GM12878 (cell line): ENCODE measurements around the gene ZNF600. TPM values are rescaled to one million over a fixed set of nuclear protein-coding genes. Genes with fewer than 3 reads are reported as not detected.
"Not testable (repeated sequence)": the region's sequence is repeated elsewhere in the genome, so short reads cannot be mapped to it uniquely, and the experiment has no call there.

Experiments used
- ATAC-seq: fragments of 200-7000 bp; cut with Tn5 transposase; 3 replicates; pipeline ENCODE4 v1.9.1; 2020; ENCODE audit warnings: mild to moderate bottlenecking, moderate library complexity
- BruUV-seq: library from RNA; stranded (reverse); fragments of 400-500 nt; replicated peaks from 2 replicates; lab custom pipeline; 2021; lab: Mats Ljungman, UMichigan
- CTCF ChIA-PET: fragments of 300-600 bp; sonication (Branson Sonifier 250); formaldehyde crosslinking; extraction: SDS; loops from one replicate; lab custom pipeline; 2021; ENCODE audit warnings: inconsistent platforms; lab: Yijun Ruan, JAX
- POLR2A ChIA-PET: fragments of 350-600 bp; formaldehyde crosslinking; extraction: SDS; loops from one replicate; lab custom pipeline; 2021; ENCODE audit warnings: inconsistent platforms; lab: Charles Lee
- RAD21 ChIA-PET: fragments of 300-600 bp; sonication (Branson Sonifier 250); formaldehyde crosslinking; loops from one replicate; lab custom pipeline; 2023; ENCODE audit warnings: antibody characterized with exemption; ENCODE audit not compliant: unreplicated experiment; lab: Charles Lee
- SMC1A ChIA-PET: fragments of 300-600 bp; sonication (Branson Sonifier 250); formaldehyde crosslinking; loops from one replicate; lab custom pipeline; 2023; ENCODE audit not compliant: unreplicated experiment, uncharacterized antibody; lab: Charles Lee
- DNase-seq: peaks from one replicate; pipeline ENCODE4 v3.0.0-alpha.2; 2011; ENCODE audit warnings: low read depth, low spot score
- FAIRE-seq: peaks from 3 replicates; lab custom pipeline; 2011; peaks lifted over from hg19 to GRCh38; lab: Jason Lieb, UNC
- H2AFZ ChIP-seq: 2 replicates; pipeline ENCODE4 v1.6.0; 2011; ENCODE audit warnings: low read depth, low read length, control low read depth; ENCODE audit not compliant: control insufficient read depth
- H3K27ac ChIP-seq: 2 replicates; pipeline ENCODE4 v1.5.1; 2011; ENCODE audit warnings: control low read depth; ENCODE audit not compliant: control insufficient read depth, insufficient read depth
- H3K27me3 ChIP-seq, 2 experiments: replicated peaks in 1 of 2; 2 replicates each; pipeline versions ENCODE4 v1.6.0 to v1.6.1; 2011; ENCODE audit warnings: low read length in 1 of 2; ENCODE audit not compliant: control insufficient read depth in 2 of 2, insufficient read depth in 2 of 2
- H3K36me3 ChIP-seq, 2 experiments: 2 replicates each; pipeline ENCODE4 v1.5.1; 2011; ENCODE audit warnings: low read length in 1 of 2; ENCODE audit not compliant: control insufficient read depth in 2 of 2, insufficient read depth in 2 of 2
- H3K4me1 ChIP-seq: 2 replicates; pipeline ENCODE4 v1.6.1; 2011; ENCODE audit warnings: mild to moderate bottlenecking, low read length, moderate library complexity, mixed read lengths; ENCODE audit not compliant: control insufficient read depth, insufficient read depth
- H3K4me2 ChIP-seq: 2 replicates; pipeline ENCODE4 v1.6.0; 2011; ENCODE audit warnings: control low read depth; ENCODE audit not compliant: control insufficient read depth, insufficient read depth
- H3K4me3 ChIP-seq: fragments of 200-600 bp; sonication (generic); 2 replicates; pipeline ENCODE4 v1.5.1; 2016
- H3K79me2 ChIP-seq: 2 replicates; pipeline ENCODE4 v1.6.0; 2011; ENCODE audit warnings: low read length; ENCODE audit not compliant: control insufficient read depth, insufficient read depth
- H3K9ac ChIP-seq: 2 replicates; pipeline ENCODE4 v1.8.0; 2011; ENCODE audit warnings: low read length, control low read depth, mixed read lengths; ENCODE audit not compliant: control insufficient read depth, insufficient read depth
- H3K9me3 ChIP-seq: replicated peaks from 3 replicates; pipeline ENCODE4 v1.5.1; 2011; ENCODE audit warnings: mild to moderate bottlenecking, low read length; ENCODE audit not compliant: control insufficient read depth, insufficient read depth
- H4K20me1 ChIP-seq: 2 replicates; pipeline ENCODE4 v1.6.0; 2011; ENCODE audit not compliant: control insufficient read depth, insufficient read depth
- ATF7 ChIP-seq: fragments of 450-650 bp; IDR thresholded peaks from 2 replicates; pipeline ENCODE4 v1.6.1; 2016; ENCODE audit warnings: low read depth, mild to moderate bottlenecking
- BHLHE40 ChIP-seq, 2 experiments: fragments of 450-650 bp in 1 of 2; IDR thresholded peaks; 2 replicates each; pipeline ENCODE4 v1.6.1; 2011 to 2017; ENCODE audit warnings: low read depth in 2 of 2, borderline replicate concordance in 1 of 2, improper control_type of control experiment in 1 of 2, low read length in 1 of 2, mild to moderate bottlenecking in 1 of 2
- CREM ChIP-seq: IDR thresholded peaks from 2 replicates; pipeline ENCODE4 v1.6.1; 2014; ENCODE audit warnings: antibody characterized with exemption, low read depth
- DPF2 ChIP-seq: fragments of 450-650 bp; IDR thresholded peaks from 2 replicates; pipeline ENCODE4 v1.6.1; 2017; ENCODE audit warnings: mild to moderate bottlenecking
- E2F4 ChIP-seq: IDR thresholded peaks from 2 replicates; pipeline ENCODE4 v1.6.1; 2012; ENCODE audit warnings: low read depth, low read length, improper control_type of control experiment
- IKZF2 ChIP-seq, 2 experiments: fragments of 450-650 bp; IDR thresholded peaks; 2 replicates each; pipeline ENCODE4 v1.6.1; 2017; ENCODE audit warnings: mild to moderate bottlenecking in 2 of 2, moderate library complexity in 2 of 2
- JUNB ChIP-seq: IDR thresholded peaks from 2 replicates; pipeline ENCODE4 v1.6.1; 2016; ENCODE audit warnings: antibody characterized with exemption, mild to moderate bottlenecking
- MTA2 ChIP-seq: fragments of 450-650 bp; IDR thresholded peaks from 2 replicates; pipeline ENCODE4 v1.6.1; 2016; ENCODE audit warnings: low read depth, mild to moderate bottlenecking, moderate library complexity
- NR2F1 ChIP-seq: fragments of 450-650 bp; conservative IDR thresholded peaks from 2 replicates; pipeline ENCODE4 v1.6.1; 2017; ENCODE audit warnings: mild to moderate bottlenecking
- RBBP5 ChIP-seq: fragments of 200-600 bp; sonication (generic); conservative IDR thresholded peaks from 2 replicates; pipeline ENCODE4 v1.6.1; 2016
- ZNF687 ChIP-seq: fragments of 450-650 bp; IDR thresholded peaks from 2 replicates; pipeline ENCODE4 v1.6.1; 2017; ENCODE audit warnings: mild to moderate bottlenecking, moderate library complexity
- WGBS: methylation state at CpG from one replicate; pipeline ENCODE4 v1.1.6; 2016; ENCODE audit warnings: low lambda C conversion rate; ENCODE audit not compliant: insufficient replicate concordance, insufficient coverage; ENCODE audit errors: missing lambda C conversion rate; 5-methylcytosine and 5-hydroxymethylcytosine counted together
- in situ Hi-C: fragments of 300-500 bp; cut with MboI; formaldehyde crosslinking; loops from 9 replicates; pipeline ENCODE4 v1.14.3; 2018; ENCODE audit warnings: mixed read lengths
- intact Hi-C: fragments of 100-400 bp; cut with micrococcal nuclease; formaldehyde crosslinking; loops from one replicate; pipeline ENCODE4 v1.14.2; 2022; ENCODE audit not compliant: unreplicated experiment
- polyA plus RNA-seq, 11 experiments: library from polyadenylated mRNA; depleted of rRNA in 4 of 11; unstranded in 6 of 11; stranded (reverse) in 5 of 11; fragments of >200 nt; fragmentation: Nextera tagmentation in 4 of 11; fragmentation: Illumina TruSeq in 1 of 11; extraction: Ambion mirVana in 4 of 11; extraction: Trizol in 1 of 11; gene quantifications; 1 replicate in 1 of 11; 2 replicates in 10 of 11; pipeline versions ENCODE4 v1.2.1 to v1.2.3, GENCODE V29; 2011 to 2016; ENCODE audit warnings: inconsistent platforms in 2 of 11, missing spikeins in 2 of 11, low read depth in 1 of 11
- total RNA-seq, 4 experiments: library from RNA; depleted of rRNA in 3 of 4; stranded (reverse); fragments of >200 nt in 3 of 4; fragmentation: Illumina TruSeq in 1 of 4; extraction: Trizol in 1 of 4; gene quantifications; 2 replicates each; pipeline versions ENCODE4 v1.2.1 to v1.2.3, GENCODE V29; 2013 to 2021
- TF ChIP-seq, protein P1 (sequence below), 3 experiments: IDR thresholded peaks in 2 of 3; conservative IDR thresholded peaks in 1 of 3; 2 replicates each; pipeline ENCODE4 v1.5.1; 2011; ENCODE audit warnings: low read depth in 3 of 3, low read length in 3 of 3, mild to moderate bottlenecking in 3 of 3, control low read depth in 2 of 3, moderate library complexity in 2 of 3, inconsistent platforms in 1 of 3, mixed read lengths in 1 of 3; ENCODE audit not compliant: control insufficient read depth in 2 of 3, insufficient read depth in 1 of 3; ENCODE audit errors: extremely low read depth in 1 of 3

ZNF600 gene
- total and polyA plus RNA-seq, 10 of the 15 experiments (the other 5 are each of a cell fraction or from before 2014, with no cell fraction given), result 9.5 to 25.6 (median 11.9) TPM

GRCh38 chr19:52716522-52716921, 70.1 kb downstream of the ZNF600 start (continued):
- TF ChIP-seq, protein P1, sequence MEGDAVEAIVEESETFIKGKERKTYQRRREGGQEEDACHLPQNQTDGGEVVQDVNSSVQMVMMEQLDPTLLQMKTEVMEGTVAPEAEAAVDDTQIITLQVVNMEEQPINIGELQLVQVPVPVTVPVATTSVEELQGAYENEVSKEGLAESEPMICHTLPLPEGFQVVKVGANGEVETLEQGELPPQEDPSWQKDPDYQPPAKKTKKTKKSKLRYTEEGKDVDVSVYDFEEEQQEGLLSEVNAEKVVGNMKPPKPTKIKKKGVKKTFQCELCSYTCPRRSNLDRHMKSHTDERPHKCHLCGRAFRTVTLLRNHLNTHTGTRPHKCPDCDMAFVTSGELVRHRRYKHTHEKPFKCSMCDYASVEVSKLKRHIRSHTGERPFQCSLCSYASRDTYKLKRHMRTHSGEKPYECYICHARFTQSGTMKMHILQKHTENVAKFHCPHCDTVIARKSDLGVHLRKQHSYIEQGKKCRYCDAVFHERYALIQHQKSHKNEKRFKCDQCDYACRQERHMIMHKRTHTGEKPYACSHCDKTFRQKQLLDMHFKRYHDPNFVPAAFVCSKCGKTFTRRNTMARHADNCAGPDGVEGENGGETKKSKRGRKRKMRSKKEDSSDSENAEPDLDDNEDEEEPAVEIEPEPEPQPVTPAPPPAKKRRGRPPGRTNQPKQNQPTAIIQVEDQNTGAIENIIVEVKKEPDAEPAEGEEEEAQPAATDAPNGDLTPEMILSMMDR (IDR thresholded peaks at IDR 0.05 in 2 of 3, conservative IDR thresholded peaks at IDR 0.05 in 1 of 3; ENCODE audit: control insufficient read depth in 2 of 3, extremely low read depth in 1 of 3, insufficient read depth in 1 of 3, low read depth in 3 of 3, low read length in 3 of 3), result no peak
- TF ChIP-seq RBBP5, result no peak
- TF ChIP-seq CREM, result no peak
- no peak for TF ChIP-seq E2F4
- TF ChIP-seq, all 136 proteins: peak for 0

DNA sequence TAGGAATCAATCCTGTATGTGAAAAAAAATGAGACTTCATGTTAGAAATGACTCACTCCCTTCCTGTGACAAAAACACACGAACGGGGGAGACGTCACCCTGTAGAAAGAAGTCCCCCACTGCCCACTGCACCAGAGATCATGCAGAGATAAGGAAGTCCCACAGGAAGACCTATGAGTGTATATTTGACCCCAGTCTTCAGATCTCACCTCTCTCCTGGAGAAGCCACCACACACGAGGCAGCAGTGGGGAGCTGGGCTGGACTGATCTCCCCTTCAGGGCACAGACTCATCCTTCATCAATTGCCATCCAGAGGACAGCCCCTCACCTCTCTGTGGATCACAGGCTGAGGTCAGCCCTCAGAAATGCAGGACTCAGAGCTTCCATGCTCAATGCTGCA, 70.7 kb downstream of the ZNF600 start:
- 6% methylated on average over 4 of the region's 4 CpGs for WGBS
- intact Hi-C loops, H2AFZ ChIP-seq, in situ Hi-C loops, H4K20me1 ChIP-seq, H3K27me3 ChIP-seq, H3K36me3 ChIP-seq, DNase-seq, FAIRE-seq, H3K79me2 ChIP-seq, BruUV-seq, H3K4me3 ChIP-seq, H3K4me1 ChIP-seq, H3K4me2 ChIP-seq, H3K27ac ChIP-seq, H3K9me3 ChIP-seq, H3K9ac ChIP-seq: not testable (repeated sequence)
- ATAC-seq, result peak; percentile 80
- CTCF ChIA-PET, result interaction anchor here (0.6 kb wide), 1 partner anchor 34 kb away, joined by 3 read pairs; no protein-coding TSS in a partner anchor
- POLR2A ChIA-PET, result interaction anchor here (1.2 kb wide), 1 partner anchor 27 kb away, joined by 3 read pairs; no protein-coding TSS in a partner anchor
- RAD21 ChIA-PET, result interaction anchor here (1.5 to 1.6 kb wide), 2 partner anchors 23 to 174 kb away, joined by 3 to 7 read pairs; no protein-coding TSS in a partner anchor
- SMC1A ChIA-PET, result interaction anchor here (1.9 kb wide), 1 partner anchor 24 kb away, joined by 8 read pairs; no protein-coding TSS in a partner anchor
- peak; percentile 13 to 49; a peak in 2 of 4 replicates for TF ChIP-seq IKZF2 (IDR thresholded peaks at IDR 0.05)
- TF ChIP-seq BHLHE40 (IDR thresholded peaks at IDR 0.05; ENCODE audit: borderline replicate concordance in 1 of 2, low read depth in 2 of 2, low read length in 1 of 2), result peak in 1 of 2 experiments; percentile 19; a peak in 1 of 4 replicates
- TF ChIP-seq MTA2, result peak; percentile 33; the same call in 1 of the 2 replicates
- TF ChIP-seq DPF2, result peak; percentile 26; the same call in 1 of the 2 replicates
- peak; percentile 27; the same call in 1 of the 2 replicates for TF ChIP-seq JUNB
- peak; percentile 44; the same call in 1 of the 2 replicates for TF ChIP-seq ATF7
- TF ChIP-seq ZNF687, result 0 out of 2 replicates have a peak, but pooled peaks have one; percentile 17
- TF ChIP-seq NR2F1, result peak; percentile 84
